COLO668 (cell line): Measurements from ENCODE around the gene CYBA.

Source experiments
- DNase-seq: peaks from one replicate; lab custom pipeline; 2025; ENCODE audit not compliant: unreplicated experiment; lab: John Stamatoyannopoulos, UW

CYBA gene

DNA sequence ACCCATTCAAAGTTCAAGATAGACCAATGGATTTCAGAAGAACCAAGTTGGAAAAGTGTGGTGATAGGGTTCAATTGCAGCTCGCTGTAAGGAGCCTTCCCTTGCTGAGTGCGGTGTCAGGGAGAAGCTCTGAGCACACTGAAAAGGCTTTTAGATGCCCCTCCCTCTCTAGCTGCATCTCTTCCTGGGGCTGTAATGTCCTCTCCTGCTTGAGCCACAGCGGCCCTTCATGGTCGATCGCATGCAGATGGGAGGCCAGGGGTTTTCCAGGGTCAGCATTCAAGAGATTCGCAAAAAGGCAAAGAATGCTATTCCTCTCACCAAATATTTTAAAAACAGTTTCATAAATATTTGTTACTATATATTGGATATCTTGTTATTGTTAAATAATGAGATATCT lies 56.9 kb downstream of the CYBA start:
- DNase-seq, result no peak

DNA sequence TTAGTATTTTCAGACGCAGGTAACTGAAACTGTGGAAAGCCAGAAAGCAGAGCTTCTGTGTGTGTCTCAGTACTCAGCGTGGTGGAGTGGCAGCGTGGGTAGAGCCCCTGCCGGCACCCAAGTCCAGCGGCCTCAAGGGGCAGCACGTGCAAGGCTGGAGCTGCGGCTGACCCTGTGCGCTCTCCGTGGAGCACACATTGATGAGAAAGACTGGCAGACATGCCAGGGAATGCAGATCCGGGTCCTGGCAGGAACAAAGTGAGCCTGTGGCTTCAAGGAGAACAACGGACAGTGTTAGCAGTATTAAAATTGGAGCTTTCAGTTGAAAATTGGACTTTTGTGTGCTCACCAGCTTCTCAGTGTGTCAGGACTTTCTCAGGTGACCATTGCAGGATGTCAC lies 57.4 kb downstream of the CYBA start:
- no peak for DNase-seq
